NCI-H1930 (cell line): ENCODE data around the gene ZMAT3.
"Not testable (repeated sequence)": the region's sequence is repeated elsewhere in the genome, so short reads cannot be mapped to it uniquely, and the experiment has no call there.

Experiments
- DNase-seq, 2 experiments: peaks; one replicate each; lab custom pipeline; 2025; lab: John Stamatoyannopoulos, UW

ZMAT3 gene

GRCh38 chr3:179068779-179069530, 2.7 kb downstream of the ZMAT3 start:
- DNase-seq: no peak

GRCh38 chr3:179067839-179068238, 3.8 kb downstream of the ZMAT3 start:
- DNase-seq: no peak

DNA sequence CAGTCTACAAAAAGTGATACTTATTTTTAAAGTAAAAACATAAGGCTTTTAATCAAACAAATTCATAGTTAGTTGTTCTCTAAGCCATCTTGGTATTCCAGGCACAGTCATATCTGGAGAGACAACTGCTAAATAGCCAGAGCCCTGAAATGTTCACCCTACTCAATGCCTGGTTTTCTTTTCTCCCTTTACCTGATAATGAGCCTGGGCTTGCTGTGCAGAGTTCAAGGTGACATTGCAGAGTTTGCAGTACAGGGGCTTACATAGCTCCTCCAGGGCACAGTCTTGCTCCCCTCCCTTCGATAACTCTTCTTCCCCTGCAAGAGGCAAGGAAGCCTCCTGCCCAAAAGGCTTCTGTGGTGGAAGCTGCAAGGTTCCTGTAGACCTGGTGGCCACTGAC, 4.3 kb downstream of the ZMAT3 start:
- no peak for DNase-seq

DNA sequence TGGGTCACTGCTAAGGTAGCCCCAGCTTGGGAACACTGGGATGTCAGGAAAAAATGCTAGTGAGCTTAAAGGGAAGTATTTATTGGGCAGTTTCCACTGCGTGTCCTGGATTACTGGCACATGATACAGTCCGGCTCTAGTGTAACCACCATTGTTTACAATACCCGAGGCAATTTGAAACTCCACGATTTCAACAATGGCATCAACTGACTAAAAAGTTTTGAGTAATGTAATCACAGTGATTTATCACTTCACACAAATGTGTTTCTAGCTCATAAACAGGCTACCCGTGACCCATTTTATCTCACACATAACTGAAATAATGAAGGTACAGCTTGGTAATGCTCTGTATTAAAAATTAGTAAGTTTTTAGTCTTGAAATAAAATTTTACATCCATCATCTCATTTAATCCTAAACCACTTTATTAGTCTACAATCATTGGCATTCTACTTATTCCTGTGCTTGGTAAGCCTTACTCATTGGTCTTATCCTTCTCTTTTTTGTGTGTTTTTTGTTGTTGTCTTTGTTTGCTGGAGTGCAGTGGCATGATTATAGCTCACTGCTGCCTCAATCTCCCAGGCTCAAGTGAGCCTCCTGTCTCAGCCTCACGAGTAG, 7.6 kb downstream of the ZMAT3 start:
- no peak for DNase-seq

DNA sequence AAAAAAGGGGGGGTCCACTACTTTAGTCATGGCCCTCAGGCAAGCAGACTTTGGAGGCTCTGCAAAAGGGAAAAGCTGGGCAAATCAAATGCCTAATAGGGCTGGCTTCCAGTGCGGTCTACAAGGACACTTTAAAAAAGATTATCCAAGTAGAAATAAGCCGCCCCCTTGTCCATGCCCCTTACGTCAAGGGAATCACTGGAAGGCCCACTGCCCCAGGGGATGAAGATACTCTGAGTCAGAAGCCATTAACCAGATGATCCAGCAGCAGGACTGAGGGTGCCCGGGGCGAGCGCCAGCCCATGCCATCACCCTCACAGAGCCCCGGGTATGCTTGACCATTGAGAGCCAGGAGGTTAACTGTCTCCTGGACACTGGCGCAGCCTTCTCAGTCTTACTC, 15.3 kb downstream of the ZMAT3 start:
- DNase-seq: no peak

DNA sequence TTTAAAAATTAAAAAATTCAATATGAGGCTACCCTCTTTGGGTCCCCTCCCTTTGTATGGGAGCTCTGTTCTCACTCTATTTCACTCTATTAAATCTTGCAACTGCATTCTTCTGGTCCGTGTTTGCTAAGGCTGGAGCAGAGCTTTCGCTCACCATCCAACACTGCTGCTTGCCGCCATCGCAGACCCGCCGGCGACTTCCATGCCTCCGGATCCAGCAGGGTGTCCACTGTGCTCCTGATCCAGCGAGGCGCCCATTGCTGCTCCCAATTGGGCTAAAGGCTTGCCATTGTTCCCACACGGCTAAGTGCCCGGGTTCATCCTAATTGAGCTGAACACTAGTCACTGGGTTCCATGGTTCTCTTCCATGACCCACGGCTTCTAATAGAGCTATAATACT, 17.0 kb downstream of the ZMAT3 start:
- DNase-seq: not testable (repeated sequence)

- no peak for DNase-seq
Observed at GRCh38 chr3:179046497-179047353, 24.9 kb downstream of the ZMAT3 start.

- DNase-seq: no peak
Observed at GRCh38 chr3:179045719-179046402, 25.7 kb downstream of the ZMAT3 start.

DNA sequence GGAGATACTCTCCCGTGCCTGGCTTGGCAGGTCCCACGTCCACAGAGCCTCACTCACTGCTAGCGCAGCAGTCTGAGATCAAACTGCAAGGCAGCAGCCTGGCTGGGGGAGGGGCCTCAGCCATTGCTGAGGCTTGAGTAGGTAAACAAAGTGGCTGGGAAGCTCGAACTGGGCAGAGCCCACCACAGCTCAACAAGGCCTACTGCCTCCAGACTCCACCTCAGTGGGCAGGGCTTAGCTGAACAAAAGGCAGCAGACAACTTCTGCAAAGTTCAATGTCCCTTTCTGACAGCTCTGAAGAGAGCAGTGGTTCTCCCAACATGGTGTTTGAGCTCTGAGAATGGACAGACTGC, 32.7 kb downstream of the ZMAT3 start:
- DNase-seq: not testable (repeated sequence)

- DNase-seq: no peak
Observed at GRCh38 chr3:179038216-179038898, 33.3 kb downstream of the ZMAT3 start.

DNA sequence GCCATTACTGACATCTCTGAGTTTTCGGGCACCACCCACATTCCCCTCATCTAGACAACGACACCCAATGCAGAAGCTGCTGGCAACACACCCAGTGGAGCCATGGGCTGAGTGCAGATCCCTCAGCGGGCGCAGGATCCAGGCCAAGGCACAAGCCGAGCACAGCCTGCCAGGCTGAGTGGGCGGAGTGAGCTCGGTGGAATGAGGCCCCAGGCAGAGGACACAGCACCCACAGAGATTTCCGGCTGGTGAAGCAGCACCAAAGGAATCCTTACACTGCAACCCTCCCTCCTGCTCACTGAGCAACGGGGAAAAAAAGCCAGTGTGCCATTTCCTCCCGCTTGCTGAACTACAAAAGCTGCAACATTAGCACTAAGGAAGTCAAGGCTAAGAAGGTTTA, 34.3 kb downstream of the ZMAT3 start:
- DNase-seq: no peak

DNA sequence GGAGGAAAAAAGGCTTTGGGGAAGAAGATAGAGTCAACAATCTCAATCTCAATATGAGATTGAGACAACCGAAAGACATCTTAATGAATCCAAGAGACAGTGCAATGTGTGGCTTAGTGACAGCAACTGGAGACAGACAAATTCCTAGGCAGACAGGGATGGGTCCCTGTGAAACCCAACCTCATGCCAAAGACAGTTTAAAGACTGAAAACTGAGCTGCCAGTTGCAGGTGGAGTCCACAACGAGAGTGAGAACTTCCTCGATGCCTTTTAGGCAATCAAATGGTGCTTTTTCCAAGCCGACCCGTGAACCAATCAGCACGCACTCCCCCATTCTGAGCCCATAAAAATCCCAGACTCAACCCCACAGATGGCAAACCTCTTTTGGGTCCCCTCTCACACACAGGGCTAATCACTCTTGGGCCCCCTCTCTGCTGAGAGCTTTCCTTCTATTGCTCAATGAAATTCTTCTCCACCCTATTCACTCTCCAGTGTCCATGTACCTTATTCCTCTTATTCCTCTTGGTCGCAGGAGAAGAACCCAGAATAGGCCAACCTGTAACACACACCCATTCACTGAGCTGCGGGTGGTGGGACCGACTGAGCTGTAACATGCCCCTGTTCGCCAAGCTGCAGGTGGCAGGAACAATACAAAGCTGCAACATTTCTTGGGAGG, 34.8 kb downstream of the ZMAT3 start:
- no peak for DNase-seq

DNA sequence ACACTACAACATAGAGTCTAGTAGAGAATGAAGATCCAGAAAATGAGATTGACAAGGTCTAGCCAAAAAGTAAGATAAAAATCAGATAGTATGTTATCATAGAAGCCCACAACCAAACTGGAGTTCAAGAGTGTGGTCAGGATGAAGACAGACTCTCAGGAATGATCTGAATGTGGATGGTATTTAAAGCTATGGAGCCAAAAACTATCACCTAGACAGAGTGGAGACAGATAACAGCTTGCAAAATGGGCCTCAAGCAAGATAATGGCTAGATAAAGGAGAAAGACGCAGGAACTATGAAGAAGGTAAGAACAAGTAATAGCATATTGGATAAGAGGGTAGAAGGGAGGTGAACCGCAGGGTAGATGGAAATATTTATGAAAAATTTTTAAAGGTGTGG, 35.4 kb downstream of the ZMAT3 start:
- no peak for DNase-seq

DNA sequence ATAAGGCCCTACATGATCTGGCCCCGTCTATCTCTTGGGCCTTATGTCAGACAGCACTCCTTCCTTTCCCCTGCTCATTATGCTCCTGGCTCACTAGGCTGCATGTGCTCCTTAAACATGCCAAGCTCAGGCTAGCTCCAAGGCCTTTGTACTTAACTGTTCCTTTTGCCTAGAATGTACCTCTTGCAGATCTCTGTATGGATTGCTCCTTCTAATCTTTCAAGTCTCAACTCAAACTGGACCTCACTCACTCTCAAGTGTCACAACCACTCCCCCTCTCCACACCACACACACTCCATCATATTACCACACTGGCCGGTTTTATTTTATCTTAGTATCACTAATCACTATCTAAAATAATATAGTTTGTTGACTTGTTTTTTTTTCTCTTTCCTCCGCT, 36.4 kb downstream of the ZMAT3 start:
- no peak for DNase-seq

DNA sequence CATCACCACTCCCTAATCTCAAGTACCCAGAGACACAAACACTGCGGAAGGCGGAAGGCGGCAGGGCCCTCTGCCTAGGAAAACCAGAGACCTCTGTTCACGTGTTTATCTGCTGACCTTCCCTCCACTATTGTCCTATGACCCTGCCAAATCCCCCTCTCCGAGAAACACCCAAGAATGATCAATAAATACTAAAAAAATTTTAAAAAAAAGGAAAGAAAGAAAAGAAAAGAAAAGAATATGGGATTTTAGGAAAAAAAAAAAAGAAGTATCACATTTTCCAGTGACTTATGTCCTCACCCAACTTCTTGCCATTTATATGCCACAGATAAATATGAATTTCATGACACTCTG, 38.3 kb downstream of the ZMAT3 start:
- DNase-seq: not testable (repeated sequence)

GRCh38 chr3:179032454-179033303, 38.9 kb downstream of the ZMAT3 start:
- DNase-seq: not testable (repeated sequence)

GRCh38 chr3:179029096-179029495, 42.5 kb downstream of the ZMAT3 start:
- DNase-seq: no peak

DNA sequence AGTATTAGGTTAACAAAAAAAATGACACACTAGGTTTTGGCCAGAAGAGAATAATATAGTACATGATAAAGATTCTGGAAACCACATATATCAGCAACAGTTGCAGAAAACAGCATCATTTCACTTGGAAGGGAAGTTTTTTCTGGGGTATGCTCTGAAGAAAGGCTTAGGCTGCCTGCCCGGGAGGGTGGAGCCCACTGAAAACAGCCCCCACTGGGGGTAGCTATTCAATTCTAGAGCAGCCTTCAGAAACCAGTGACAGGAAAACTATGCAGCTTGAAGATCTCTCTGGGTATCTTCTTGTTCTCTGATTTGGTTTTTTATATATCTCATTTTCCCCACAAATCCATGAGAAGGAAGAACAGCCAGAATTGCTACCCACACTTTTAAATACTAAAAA, 43.2 kb downstream of the ZMAT3 start:
- no peak for DNase-seq

DNA sequence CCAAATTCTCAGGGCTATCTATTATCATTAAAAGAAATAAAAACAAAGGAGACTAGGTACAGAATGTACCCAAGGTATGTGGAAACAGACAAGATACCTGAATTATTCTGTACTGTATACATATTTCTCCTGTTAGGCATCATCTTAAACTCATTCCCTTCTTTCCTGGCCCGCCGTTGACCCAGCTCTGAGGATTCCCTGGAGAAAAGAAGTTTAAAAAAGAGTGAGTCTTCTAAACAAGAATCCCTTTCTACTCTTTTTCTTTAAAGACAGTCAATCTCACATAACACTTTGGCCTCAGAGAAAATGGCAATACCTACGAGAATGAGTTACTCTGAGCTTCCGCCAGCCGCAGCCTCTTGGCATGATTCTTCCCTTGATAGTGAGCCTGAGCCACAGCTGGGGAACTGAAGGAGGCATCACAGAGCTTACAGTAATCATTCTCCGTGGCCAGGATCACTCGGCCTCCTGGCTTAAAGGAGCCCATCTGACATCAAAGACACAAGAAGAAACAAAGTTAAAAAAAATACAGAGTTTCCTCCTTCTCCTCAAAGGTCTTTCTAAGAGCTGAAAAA, 44.2 kb downstream of the ZMAT3 start:
- DNase-seq: no peak

DNA sequence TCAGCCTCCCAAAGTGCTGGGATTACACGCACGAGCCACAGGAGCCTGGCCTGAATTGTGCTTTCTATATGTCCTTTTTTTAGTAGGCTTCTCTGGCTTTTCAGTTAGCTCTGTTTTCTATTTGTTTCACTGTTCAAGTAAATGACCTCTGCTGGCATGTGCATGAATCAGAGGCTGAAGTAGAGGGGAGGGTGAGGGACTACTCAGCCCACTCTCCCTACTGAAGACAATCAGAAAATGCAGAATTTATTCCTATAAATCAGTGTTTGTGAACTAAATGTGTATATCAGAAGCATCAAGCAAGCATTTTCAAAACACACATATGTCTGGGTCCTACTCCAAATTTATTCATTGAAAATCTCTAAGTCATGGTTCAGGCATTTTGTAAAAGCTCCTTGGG, 45.0 kb downstream of the ZMAT3 start:
- no peak for DNase-seq
